Vagina (tissue), 2 donors: ENCODE results near the gene ZDHHC23. TPM values are rescaled to one million over a fixed set of nuclear protein-coding genes. Genes with fewer than 3 reads are reported as not detected.
A peak's percentile ranks its signal among the peaks of the same experiment; 100 is the strongest.

Source experiments
- DNase-seq, 2 donors: peaks; one replicate each; pipeline ENCODE4 v3.0.0-alpha.2; 2017; ENCODE audit errors: extremely low spot score in 2 of 2
- H3K27ac ChIP-seq: fragments of 200-600 bp; sonication (generic); one replicate; pipeline ENCODE4 v1.5.1; 2019
- H3K27me3 ChIP-seq: fragments of 200-600 bp; sonication (generic); one replicate; pipeline ENCODE4 v1.5.1; 2019
- H3K36me3 ChIP-seq, 2 donors: fragments of 200-600 bp; sonication (generic); one replicate each; pipeline ENCODE4 v1.5.1; 2017 to 2019
- H3K4me1 ChIP-seq: fragments of 200-600 bp; sonication (generic); one replicate; pipeline ENCODE4 v1.5.1; 2019
- H3K4me3 ChIP-seq, 2 donors: fragments of 200-600 bp; sonication (generic); 1 replicate in 1 of 2; 2 replicates in 1 of 2; pipeline ENCODE4 v1.5.1; 2016 to 2019
- H3K9me3 ChIP-seq: fragments of 200-600 bp; sonication (generic); one replicate; pipeline ENCODE4 v1.5.1; 2019
- CTCF ChIP-seq, 3 experiments: fragments of 450-650 bp in 2 of 3; fragments of 200-600 bp in 1 of 3; sonication (generic) in 1 of 3; IDR thresholded peaks; one replicate each; pipeline ENCODE4 v1.5.1; 2017 to 2019; ENCODE audit warnings: antibody characterized with exemption in 3 of 3, mild to moderate bottlenecking in 2 of 3, moderate library complexity in 2 of 3
- POLR2A ChIP-seq, 2 donors: fragments of 450-650 bp; IDR thresholded peaks; one replicate each; pipeline ENCODE4 v1.6.1; 2017; ENCODE audit warnings: antibody characterized with exemption in 2 of 2, mild to moderate bottlenecking in 2 of 2, moderate library complexity in 2 of 2
- POLR2AphosphoS5 ChIP-seq, 2 donors: sonication (generic); formaldehyde crosslinking; IDR thresholded peaks; one replicate each; pipeline ENCODE4 v1.9.0; 2017; ENCODE audit warnings: antibody characterized with exemption in 2 of 2, mild to moderate bottlenecking in 2 of 2, low read depth in 1 of 2; ENCODE audit not compliant: insufficient read depth in 1 of 2
- intact Hi-C: fragments of 100-400 bp; cut with DNase I; formaldehyde crosslinking; loops from one replicate; pipeline ENCODE4 v1.15.1; 2023
- total RNA-seq: library from RNA; depleted of rRNA; stranded (reverse); fragments of >200 nt; gene quantifications from one replicate; pipeline ENCODE4 v1.2.3, GENCODE V29; 2016

The ZDHHC23 gene, protein sequence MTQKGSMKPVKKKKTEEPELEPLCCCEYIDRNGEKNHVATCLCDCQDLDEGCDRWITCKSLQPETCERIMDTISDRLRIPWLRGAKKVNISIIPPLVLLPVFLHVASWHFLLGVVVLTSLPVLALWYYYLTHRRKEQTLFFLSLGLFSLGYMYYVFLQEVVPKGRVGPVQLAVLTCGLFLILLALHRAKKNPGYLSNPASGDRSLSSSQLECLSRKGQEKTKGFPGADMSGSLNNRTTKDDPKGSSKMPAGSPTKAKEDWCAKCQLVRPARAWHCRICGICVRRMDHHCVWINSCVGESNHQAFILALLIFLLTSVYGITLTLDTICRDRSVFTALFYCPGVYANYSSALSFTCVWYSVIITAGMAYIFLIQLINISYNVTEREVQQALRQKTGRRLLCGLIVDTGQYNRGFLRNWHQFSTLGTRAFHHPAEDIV
- 5.4 TPM for total RNA-seq

DNA sequence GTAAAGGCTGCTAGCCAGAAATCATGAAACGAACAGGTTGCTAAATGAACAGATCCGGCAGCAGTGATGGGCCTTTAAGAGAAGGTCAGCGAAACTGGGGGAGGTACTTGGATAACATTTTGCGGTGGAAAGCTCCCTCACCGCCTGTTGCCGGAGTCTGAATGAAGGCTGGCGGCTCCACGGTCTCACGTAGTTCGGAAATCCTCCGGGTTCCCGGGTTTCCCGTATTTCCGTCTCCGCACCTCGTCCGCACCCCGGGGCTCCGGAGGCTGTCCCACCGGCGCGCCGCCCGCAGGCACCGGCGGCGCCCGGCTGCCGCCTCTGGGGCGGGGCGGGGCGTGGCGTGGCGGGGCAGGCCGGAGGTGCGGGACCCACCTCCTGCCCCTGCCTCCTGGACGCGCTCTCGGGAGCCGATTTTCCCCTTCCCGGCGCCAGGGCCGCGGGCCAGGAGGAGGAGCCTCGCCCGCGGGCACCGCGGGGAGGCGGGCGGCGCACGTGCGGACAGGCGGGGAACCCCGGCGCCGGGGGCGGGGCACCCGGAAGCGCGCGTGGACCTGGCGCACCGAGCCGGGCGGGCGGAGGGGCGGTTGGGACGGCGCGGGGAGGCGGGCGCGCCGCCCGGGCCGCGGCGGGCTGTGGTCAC, at the start of gene ZDHHC23:
TSS of gene ZDHHC23 (plus strand) at position 642 of the 643 bp plus-strand sequence. CDS start 790 bp downstream, outside the sequence.
- Histone ChIP-seq H3K4me1 (peaks cover 14% of the 10 kb centered on the region), H3K27ac (no peak within 1 kb of the TSS), H3K9me3 (no peaks in the 10 kb centered on the region), H3K4me3 (peak within 1 kb of the TSS; percentile 83 to 84), H3K27me3 (no peaks in the 10 kb centered on the region), H3K36me3 (no peaks in the 10 kb centered on the region)
- TF ChIP-seq POLR2A (IDR thresholded peaks at IDR 0.05): no peak
- TF ChIP-seq CTCF (IDR thresholded peaks at IDR 0.05): no peak
- TF ChIP-seq POLR2AphosphoS5 (IDR thresholded peaks at IDR 0.05; ENCODE audit: insufficient read depth in 1 of 2, low read depth in 1 of 2): no peak
- no peak for DNase-seq
- intact Hi-C loops: no loop called here

DNA sequence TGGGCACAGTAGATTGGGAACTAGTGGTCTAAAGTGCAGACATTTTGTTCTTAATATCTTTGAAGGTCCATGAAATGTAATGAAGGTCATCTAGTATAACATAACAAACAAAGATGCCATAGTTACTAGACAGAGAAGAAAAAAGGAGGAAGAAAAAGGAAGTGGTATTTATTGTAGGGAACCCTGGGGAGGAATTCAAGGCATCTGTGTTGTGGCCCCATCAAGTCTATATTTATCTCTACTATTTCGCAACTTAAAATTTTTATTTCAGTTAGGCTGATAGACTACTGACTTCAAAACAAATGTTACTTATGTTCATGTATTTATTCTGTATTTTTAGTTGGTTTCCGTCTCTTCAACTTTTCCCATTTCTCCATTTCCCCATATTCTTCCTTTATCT, 48.9 kb upstream of the ZDHHC23 start:
- intact Hi-C loops: no loop called here
- no peak overlapping the region for H3K27ac ChIP-seq
- no peak for TF ChIP-seq CTCF (IDR thresholded peaks at IDR 0.05)

GRCh38 chr3:113906568-113907140, 41.2 kb upstream of the ZDHHC23 start:
- no peak overlapping the region for H3K4me3 ChIP-seq
- TF ChIP-seq CTCF (IDR thresholded peaks at IDR 0.05) (no peak), POLR2AphosphoS5 (IDR thresholded peaks at IDR 0.05; ENCODE audit: insufficient read depth in 1 of 2, low read depth in 1 of 2) (no peak), POLR2A (IDR thresholded peaks at IDR 0.05) (no peak)
- H3K27me3 ChIP-seq: no peaks in the 10 kb centered on the region
- no peaks in the 10 kb centered on the region for H3K9me3 ChIP-seq
- no peaks in the 10 kb centered on the region for H3K36me3 ChIP-seq
- H3K4me1 ChIP-seq: no peaks in the 10 kb centered on the region
- no peak for DNase-seq
- intact Hi-C loops: no loop called here
- no peak overlapping the region for H3K27ac ChIP-seq

More for the DNA sequence above, 48.9 kb upstream of the ZDHHC23 start:
- Histone ChIP-seq H3K36me3 (no peaks in the 10 kb centered on the region), H3K4me1 (no peaks in the 10 kb centered on the region), H3K27me3 (no peaks in the 10 kb centered on the region), H3K4me3 (peak overlapping the region in 1 of 2 donors; percentile 36), H3K9me3 (no peaks in the 10 kb centered on the region)
- no peak for DNase-seq

GRCh38 chr3:113908133-113908532, 39.7 kb upstream of the ZDHHC23 start:
- no peak for DNase-seq
- Histone ChIP-seq H3K9me3 (no peaks in the 10 kb centered on the region), H3K27me3 (no peaks in the 10 kb centered on the region), H3K27ac (no peak overlapping the region), H3K36me3 (no peaks in the 10 kb centered on the region), H3K4me1 (peaks cover 3% of the 10 kb centered on the region), H3K4me3 (no peak overlapping the region)
- intact Hi-C loops: no loop called here
- TF ChIP-seq POLR2AphosphoS5 (IDR thresholded peaks at IDR 0.05; ENCODE audit: insufficient read depth in 1 of 2, low read depth in 1 of 2) (no peak), POLR2A (IDR thresholded peaks at IDR 0.05) (no peak), CTCF (IDR thresholded peaks at IDR 0.05) (no peak)
